WTC11 (cell line): ENCODE data around the gene ZFPM1. TPM values are rescaled to one million over a fixed set of nuclear protein-coding genes. Genes with fewer than 3 reads are reported as not detected.

Experiments
- ATAC-seq: fragments of 200-7000 bp; cut with Tn5 transposase; 2 replicates; pipeline ENCODE4 v1.10.0; 2021; ENCODE audit warnings: mild to moderate bottlenecking, moderate library complexity
- CTCF ChIA-PET: fragments of 300-600 bp; sonication (Branson Sonifier 250); formaldehyde crosslinking; loops from one replicate; lab custom pipeline; 2021; ENCODE audit warnings: antibody characterized with exemption; lab: Charles Lee
- POLR2A ChIA-PET: fragments of 350-600 bp; sonication (Branson Sonifier 250); formaldehyde crosslinking; loops from one replicate; lab custom pipeline; 2021; ENCODE audit warnings: antibody characterized with exemption; lab: Charles Lee
- DNase-seq: peaks from one replicate; pipeline ENCODE4 v3.0.0; 2021; ENCODE audit warnings: low spot score
- H3K27ac Mint-ChIP-seq: 2 replicates; pipeline ENCODE4 v1.8.0; 2021; ENCODE audit warnings: mixed read lengths
- H3K27me3 Mint-ChIP-seq: 2 replicates; pipeline ENCODE4 v1.8.0; 2021; ENCODE audit warnings: low read depth, mild to moderate bottlenecking, moderate library complexity, mixed read lengths
- H3K36me3 Mint-ChIP-seq: 2 replicates; pipeline ENCODE4 v1.8.0; 2021; ENCODE audit warnings: mixed read lengths
- H3K4me1 Mint-ChIP-seq: 2 replicates; pipeline ENCODE4 v1.8.0; 2022; ENCODE audit warnings: mixed read lengths
- H3K4me3 Mint-ChIP-seq: 2 replicates; pipeline ENCODE4 v1.8.0; 2021; ENCODE audit warnings: mild to moderate bottlenecking, moderate library complexity, mixed read lengths
- H3K9me3 Mint-ChIP-seq: 2 replicates; pipeline ENCODE4 v1.8.0; 2021; ENCODE audit warnings: mixed read lengths
- AR ChIP-seq: fragments of 250-450 bp; sonication (Bioruptor Pico); IDR thresholded peaks from 2 replicates; pipeline ENCODE4 v1.9.0; 2021; ENCODE audit warnings: mild to moderate bottlenecking
- CREM ChIP-seq: sonication (generic); formaldehyde crosslinking; IDR thresholded peaks from 2 replicates; pipeline ENCODE4 v1.8.1; 2022; ENCODE audit warnings: mild to moderate bottlenecking, missing genetic modification reagents, moderate library complexity
- E2F5 ChIP-seq: sonication (generic); formaldehyde crosslinking; IDR thresholded peaks from 2 replicates; pipeline ENCODE4 v1.8.1; 2022; ENCODE audit warnings: mild to moderate bottlenecking, moderate library complexity, missing genetic modification reagents
- EMX1 ChIP-seq: fragments of 250-450 bp; sonication (Bioruptor Pico); IDR thresholded peaks from 2 replicates; pipeline ENCODE4 v1.8.0; 2021; ENCODE audit warnings: mild to moderate bottlenecking
- ERG ChIP-seq: fragments of 250-450 bp; sonication (Bioruptor Pico); IDR thresholded peaks from 2 replicates; pipeline ENCODE4 v1.8.0; 2021; ENCODE audit warnings: mild to moderate bottlenecking
- ESRRA ChIP-seq: sonication (generic); formaldehyde crosslinking; IDR thresholded peaks from 2 replicates; pipeline ENCODE4 v1.8.1; 2022; ENCODE audit warnings: mild to moderate bottlenecking, missing genetic modification reagents, borderline replicate concordance
- ETV6 ChIP-seq: sonication (generic); formaldehyde crosslinking; IDR thresholded peaks from 2 replicates; pipeline ENCODE4 v1.8.1; 2022; ENCODE audit warnings: mild to moderate bottlenecking, missing genetic modification reagents
- HMGXB4 ChIP-seq: sonication (generic); formaldehyde crosslinking; IDR thresholded peaks from 2 replicates; pipeline ENCODE4 v1.8.1; 2023; ENCODE audit warnings: mild to moderate bottlenecking, moderate library complexity, missing genetic modification reagents
- JUN ChIP-seq: sonication (generic); formaldehyde crosslinking; IDR thresholded peaks from 2 replicates; pipeline ENCODE4 v1.8.0; 2023; ENCODE audit warnings: mild to moderate bottlenecking, missing genetic modification reagents
- KAT7 ChIP-seq: sonication (generic); formaldehyde crosslinking; IDR thresholded peaks from 2 replicates; pipeline ENCODE4 v1.8.1; 2023; ENCODE audit warnings: missing genetic modification reagents, mild to moderate bottlenecking, borderline replicate concordance
- MYBL2 ChIP-seq: sonication (generic); formaldehyde crosslinking; IDR thresholded peaks from 2 replicates; pipeline ENCODE4 v1.8.1; 2023; ENCODE audit warnings: mild to moderate bottlenecking, moderate library complexity, missing genetic modification reagents
- NFE2L1 ChIP-seq: sonication (generic); formaldehyde crosslinking; IDR thresholded peaks from 2 replicates; pipeline ENCODE4 v1.8.1; 2023; ENCODE audit warnings: missing genetic modification reagents
- NR2C2 ChIP-seq: sonication (generic); formaldehyde crosslinking; IDR thresholded peaks from 2 replicates; pipeline ENCODE4 v1.8.0; 2022; ENCODE audit warnings: mild to moderate bottlenecking, missing genetic modification reagents
- NR3C1 ChIP-seq: sonication (generic); formaldehyde crosslinking; conservative IDR thresholded peaks from 2 replicates; pipeline ENCODE4 v1.8.1; 2023; ENCODE audit warnings: low read depth, mild to moderate bottlenecking, missing genetic modification reagents
- PRRX2 ChIP-seq: fragments of 250-450 bp; sonication (Bioruptor Pico); IDR thresholded peaks from 2 replicates; pipeline ENCODE4 v1.8.0; 2021; ENCODE audit warnings: mild to moderate bottlenecking
- TEAD1 ChIP-seq: sonication (generic); formaldehyde crosslinking; IDR thresholded peaks from 2 replicates; pipeline ENCODE4 v1.8.0; 2022; ENCODE audit warnings: mild to moderate bottlenecking, missing genetic modification reagents
- TEAD4 ChIP-seq: sonication (generic); formaldehyde crosslinking; IDR thresholded peaks from 2 replicates; pipeline ENCODE4 v1.8.0; 2022; ENCODE audit warnings: mild to moderate bottlenecking, missing genetic modification reagents
- ZBTB21 ChIP-seq: sonication (generic); formaldehyde crosslinking; IDR thresholded peaks from 2 replicates; pipeline ENCODE4 v1.8.1; 2023; ENCODE audit warnings: mild to moderate bottlenecking, missing genetic modification reagents, borderline replicate concordance
- ZNF232 ChIP-seq: sonication (generic); formaldehyde crosslinking; IDR thresholded peaks from 2 replicates; pipeline ENCODE4 v1.8.0; 2022; ENCODE audit warnings: mild to moderate bottlenecking, missing genetic modification reagents
- ZNF532 ChIP-seq: fragments of 250-450 bp; sonication (Bioruptor Pico); IDR thresholded peaks from 2 replicates; pipeline ENCODE4 v1.9.0; 2021; ENCODE audit warnings: mild to moderate bottlenecking, borderline replicate concordance
- ZSCAN18 ChIP-seq: fragments of 250-450 bp; sonication (Bioruptor Pico); IDR thresholded peaks from 2 replicates; pipeline ENCODE4 v2.1.2; 2022; ENCODE audit warnings: mild to moderate bottlenecking, moderate library complexity
- total RNA-seq: library from RNA; stranded (reverse); gene quantifications from 3 replicates; pipeline ENCODE4 v1.2.3, GENCODE V29; 2021

ZFPM1 gene
- total RNA-seq, 1 experiment from 2014 or later, result 9.3 TPM

- Mint-ChIP-seq H3K36me3 (peaks cover 49% of the 10 kb centered on the region), H3K27ac (no peak overlapping the region), H3K4me1 (no peaks in the 10 kb centered on the region), H3K27me3 (no peaks in the 10 kb centered on the region), H3K4me3 (no peak overlapping the region), H3K9me3 (no peaks in the 10 kb centered on the region)
- DNase-seq (no peak), ATAC-seq (no peak)
- POLR2A ChIA-PET, result no interaction called here
- CTCF ChIA-PET, result interaction anchor here (0.5 to 1.2 kb wide), 3 partner anchors 15 to 991 kb away, joined by 3 to 5 read pairs (median 3); partner anchors contain the start of genes CPNE7 and ZC3H18
- no peak for TF ChIP-seq ZNF532 (CRISPR knock-in tag)
- TF ChIP-seq TEAD4 (CRISPR knock-in tag), result no peak
- TF ChIP-seq AR (CRISPR knock-in tag), result no peak
- no peak for TF ChIP-seq ZBTB21 (CRISPR knock-in tag)
- TF ChIP-seq MYBL2 (CRISPR knock-in tag), result no peak
- TF ChIP-seq HMGXB4, result no peak
Measured at GRCh38 chr16:88585269-88585668, 132.2 kb downstream of the ZFPM1 start.

- ChIA-PET POLR2A (no interaction called here), CTCF (interaction anchor here (0.5 to 1.2 kb wide), 3 partner anchors 15 to 990 kb away, joined by 3 to 5 read pairs (median 3); partner anchors contain the start of genes CPNE7 and ZC3H18)
- no peaks in the 10 kb centered on the region for H3K27me3 Mint-ChIP-seq
- H3K4me3 Mint-ChIP-seq, result no peak overlapping the region
- ATAC-seq (no peak), DNase-seq (no peak)
- peaks cover 45% of the 10 kb centered on the region for H3K36me3 Mint-ChIP-seq
- no peaks in the 10 kb centered on the region for H3K9me3 Mint-ChIP-seq
- peak overlapping the region; percentile 32 for H3K27ac Mint-ChIP-seq
- H3K4me1 Mint-ChIP-seq, result no peaks in the 10 kb centered on the region
- TF ChIP-seq ZNF232 (CRISPR knock-in tag) (no peak), TEAD1 (CRISPR knock-in tag) (no peak), MYBL2 (CRISPR knock-in tag) (no peak), JUN (CRISPR knock-in tag) (no peak), NR2C2 (CRISPR knock-in tag) (no peak), ZSCAN18 (no peak), EMX1 (no peak), ESRRA (CRISPR knock-in tag) (no peak), KAT7 (no peak), NR3C1 (no peak), PRRX2 (CRISPR knock-in tag) (no peak), NFE2L1 (CRISPR knock-in tag) (no peak), ETV6 (CRISPR knock-in tag) (no peak), ERG (CRISPR knock-in tag) (no peak), CREM (CRISPR knock-in tag) (no peak), E2F5 (CRISPR knock-in tag) (no peak)
Measured at GRCh38 chr16:88585927-88586581, 133.0 kb downstream of the ZFPM1 start.
